Right lobe of liver (tissue), 6 donors: ENCODE measurements around the gene ZC3H12C. TPM values are rescaled to one million over a fixed set of nuclear protein-coding genes. Genes with fewer than 3 reads are reported as not detected.
A peak's percentile ranks its signal among the peaks of the same experiment; 100 is the strongest.

Source experiments
- ATAC-seq, 4 donors: fragments of 200-7000 bp; cut with Tn5 transposase; one replicate each; pipeline ENCODE4 v1.9.1; 2020; ENCODE audit warnings: mild to moderate bottlenecking in 4 of 4, moderate library complexity in 4 of 4
- DNase-seq, 3 donors: peaks; one replicate each; pipeline ENCODE4 v3.0.0-alpha.2; 2020
- H3K27ac ChIP-seq, 3 donors: fragments of 200-600 bp; one replicate each; pipeline ENCODE4 v1.8.0; 2022
- H3K27me3 ChIP-seq, 2 donors: fragments of 200-600 bp; one replicate each; pipeline ENCODE4 v1.8.0; 2022
- H3K36me3 ChIP-seq, 4 donors: fragments of 200-600 bp; sonication (generic) in 1 of 4; one replicate each; pipeline versions ENCODE4 v1.5.1 to v1.8.0; 2017 to 2022; ENCODE audit warnings: control low read depth in 1 of 4
- H3K4me1 ChIP-seq, 4 donors: fragments of 200-600 bp; sonication (generic) in 1 of 4; one replicate each; pipeline versions ENCODE4 v1.5.1 to v1.8.0; 2017 to 2022; ENCODE audit warnings: control low read depth in 1 of 4
- H3K4me3 ChIP-seq, 3 donors: fragments of 200-600 bp; one replicate each; pipeline ENCODE4 v1.8.0; 2022
- H3K9me3 ChIP-seq, 4 donors: fragments of 200-600 bp; sonication (generic) in 1 of 4; one replicate each; pipeline versions ENCODE4 v1.5.1 to v1.8.0; 2017 to 2022; ENCODE audit warnings: control low read depth in 1 of 4
- CTCF ChIP-seq, 4 donors: fragments of 200-600 bp in 3 of 4; fragments of 450-650 bp in 1 of 4; IDR thresholded peaks; one replicate each; pipeline versions ENCODE4 v1.5.1 to v1.8.0; 2016 to 2022; ENCODE audit warnings: antibody characterized with exemption in 4 of 4, mild to moderate bottlenecking in 2 of 4
- POLR2A ChIP-seq: fragments of 450-650 bp; IDR thresholded peaks from one replicate; pipeline ENCODE4 v1.6.1; 2017; ENCODE audit warnings: antibody characterized with exemption, mild to moderate bottlenecking
- WGBS: methylation state at CpG from one replicate; pipeline ENCODE4 v1.1.6; 2018; ENCODE audit warnings: low coverage, low lambda C conversion rate; ENCODE audit not compliant: insufficient coverage; ENCODE audit errors: missing lambda C conversion rate; 5-methylcytosine and 5-hydroxymethylcytosine counted together
- intact Hi-C, 2 donors: fragments of 100-400 bp; cut with DNase I; formaldehyde crosslinking; loops; one replicate each; pipeline versions ENCODE4 v1.11.2 to v1.14.1; 2022
- total RNA-seq, 6 experiments: library from RNA; depleted of rRNA in 2 of 6; stranded (reverse); fragments of >200 nt in 2 of 6; fragmentation: NEBNext Ultra II Directional in 3 of 6; extraction: Animal tissue kit (Norgen Biotek cat#: 25700) in 3 of 6; gene quantifications; one replicate each; pipeline versions ENCODE4 v1.1.0 to v1.2.4, GENCODE V29; 2016 to 2023
- donor health status: DM: no; HTN: yes; CAD: no.
- donor health status: DM: no; HTN: no; CAD: no.
- donor health status: DM: no; HTN: no; CAD: no.
- donor health status: DM: no; HTN: yes; CAD: no.
- donor health status: DM: no; HTN: yes; CAD: no.

Gene ZC3H12C
- total RNA-seq, 6 experiments from 2014 or later: 4.0 to 7.9 (median 4.8) TPM

DNA sequence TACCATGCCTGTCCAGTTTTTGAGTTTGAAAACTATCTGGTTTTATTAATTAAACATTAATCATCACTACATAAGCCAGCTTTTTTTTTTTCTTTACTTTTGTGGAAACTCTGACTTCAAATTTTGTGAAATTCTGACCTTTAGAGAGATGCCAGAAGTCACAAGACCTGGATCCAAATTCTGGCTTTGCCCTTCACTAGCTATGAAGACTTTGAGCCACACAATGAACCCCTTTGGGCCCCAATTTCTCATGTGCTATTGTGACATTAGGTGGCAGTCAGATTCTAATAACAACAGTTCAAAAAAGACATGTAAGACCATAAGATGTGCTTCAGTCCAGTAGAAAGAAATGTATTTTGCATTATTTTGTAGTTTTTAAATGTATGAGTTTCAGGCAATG, 60.3 kb downstream of the ZC3H12C start:
- intact Hi-C loops: no loop called here
- Histone ChIP-seq H3K27me3 (no peaks in the 10 kb centered on the region), H3K27ac (peak overlapping the region in 1 of 3 donors; percentile 61), H3K4me1 (peaks cover 0 to 18% (median 5%) of the 10 kb centered on the region in 4 donors), H3K4me3 (no peak overlapping the region), H3K36me3 (no peaks in the 10 kb centered on the region), H3K9me3 (no peaks in the 10 kb centered on the region)
- no peak for TF ChIP-seq POLR2A
- peak in 1 of 4 donors; percentile 9 for TF ChIP-seq CTCF (IDR thresholded peaks at IDR 0.05)
- DNase-seq: no peak
- peak in 1 of 4 donors; percentile 57 for ATAC-seq

DNA sequence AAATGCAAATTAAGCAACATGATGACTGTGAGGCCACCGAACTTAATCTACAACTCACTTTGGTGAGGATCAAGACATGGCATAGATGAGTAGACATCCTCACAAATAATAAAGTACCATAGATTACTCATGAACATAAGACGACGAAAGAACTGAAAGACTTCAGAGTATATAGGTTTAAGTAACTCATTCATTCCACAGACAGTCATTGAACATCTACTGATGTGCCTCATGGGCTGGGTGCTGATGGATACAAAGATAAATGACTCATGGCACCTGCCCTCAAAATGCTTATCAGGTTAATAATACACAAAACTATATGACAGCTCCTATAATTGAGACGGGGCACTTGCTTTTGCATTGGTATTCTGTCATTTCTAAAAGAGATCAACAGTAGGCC, 63.3 kb downstream of the ZC3H12C start:
- TF ChIP-seq POLR2A: no peak
- TF ChIP-seq CTCF (IDR thresholded peaks at IDR 0.05): no peak
- WGBS: 93% methylated on average over 4 of the region's 4 CpGs
- Histone ChIP-seq H3K27me3 (no peaks in the 10 kb centered on the region), H3K27ac (no peak overlapping the region), H3K36me3 (peaks cover 0 to 13% (median 5%) of the 10 kb centered on the region in 4 donors), H3K9me3 (no peaks in the 10 kb centered on the region), H3K4me1 (peaks cover 0 to 21% (median 5%) of the 10 kb centered on the region in 4 donors), H3K4me3 (peak overlapping the region in 1 of 3 donors; percentile 34)
- intact Hi-C loops: no loop called here
- DNase-seq (no peak), ATAC-seq (no peak)

DNA sequence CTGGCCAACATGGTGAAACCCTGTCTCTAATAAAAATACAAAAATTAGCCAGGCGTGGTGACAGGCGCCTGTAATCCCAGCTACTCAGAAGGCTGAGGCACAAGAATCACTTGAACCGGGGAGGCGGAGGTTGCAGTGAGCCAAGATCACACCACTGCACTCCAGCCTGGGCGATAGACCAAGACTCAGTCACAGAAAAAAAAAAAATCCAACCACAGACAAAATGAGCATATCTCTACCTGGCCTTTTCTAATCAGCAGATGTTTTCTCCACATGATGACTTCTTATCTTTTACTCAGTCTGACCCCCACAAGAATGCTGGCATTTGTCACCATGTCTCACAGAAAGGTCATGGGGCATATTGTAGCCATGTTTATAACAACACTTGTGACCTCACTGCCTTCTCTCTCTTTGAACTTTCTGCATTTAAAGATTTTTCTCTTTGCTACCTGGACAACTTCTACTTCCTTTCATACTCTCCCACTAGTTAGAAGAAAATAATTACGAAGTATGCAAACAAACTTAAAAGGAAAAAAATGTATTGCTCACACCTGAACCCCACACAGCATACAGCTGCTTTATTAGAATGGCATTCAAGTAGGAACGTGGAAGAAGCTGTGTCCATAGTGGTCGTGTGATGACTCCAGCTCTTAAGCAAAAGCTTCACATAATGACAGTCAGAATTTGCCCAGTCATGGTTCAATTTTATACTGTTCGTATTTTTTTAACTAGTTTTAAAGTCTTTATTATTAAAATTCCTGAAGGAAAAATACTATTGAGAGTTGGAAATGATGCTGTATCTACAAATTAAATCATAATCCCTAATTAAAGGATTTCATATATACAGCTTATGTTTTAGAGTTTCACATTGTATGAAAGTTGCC, 65.4 kb downstream of the ZC3H12C start:
- no peak for TF ChIP-seq CTCF (IDR thresholded peaks at IDR 0.05)
- TF ChIP-seq POLR2A: no peak
- Histone ChIP-seq H3K27ac (peak overlapping the region in 1 of 3 donors; percentile 49), H3K36me3 (peaks cover 0 to 13% (median 5%) of the 10 kb centered on the region in 4 donors), H3K27me3 (no peaks in the 10 kb centered on the region), H3K4me1 (peaks cover 0 to 16% (median 5%) of the 10 kb centered on the region in 4 donors), H3K4me3 (peak overlapping the region in 1 of 3 donors; percentile 34), H3K9me3 (no peaks in the 10 kb centered on the region)
- WGBS: 70% methylated on average over 4 of the region's 9 CpGs
- DNase-seq (no peak), ATAC-seq (peak in 1 of 4 donors; percentile 21)
- intact Hi-C loops: no loop called here

- intact Hi-C loops: no loop called here
- peaks cover 0 to 11% (median 5%) of the 10 kb centered on the region in 4 donors for H3K4me1 ChIP-seq
- peaks cover 0 to 18% (median 5%) of the 10 kb centered on the region in 4 donors for H3K36me3 ChIP-seq
- WGBS: 40% methylated on average over 1 of the region's 1 CpG
- TF ChIP-seq POLR2A (no peak), CTCF (IDR thresholded peaks at IDR 0.05) (no peak)
- DNase-seq (no peak), ATAC-seq (no peak)
- H3K27me3 ChIP-seq: no peaks in the 10 kb centered on the region
- no peak overlapping the region for H3K4me3 ChIP-seq
- H3K9me3 ChIP-seq: no peaks in the 10 kb centered on the region
- H3K27ac ChIP-seq: no peak overlapping the region
Observed at GRCh38 chr11:110159476-110159875, 66.3 kb downstream of the ZC3H12C start.
